Measurements from ENCODE around the gene AP2S1. TPM values are rescaled to one million over a fixed set of nuclear protein-coding genes. Genes with fewer than 3 reads are reported as not detected.

The AP2S1 gene
- polyA plus RNA-seq, 1 donor from 2014 or later = 167 TPM

DNA sequence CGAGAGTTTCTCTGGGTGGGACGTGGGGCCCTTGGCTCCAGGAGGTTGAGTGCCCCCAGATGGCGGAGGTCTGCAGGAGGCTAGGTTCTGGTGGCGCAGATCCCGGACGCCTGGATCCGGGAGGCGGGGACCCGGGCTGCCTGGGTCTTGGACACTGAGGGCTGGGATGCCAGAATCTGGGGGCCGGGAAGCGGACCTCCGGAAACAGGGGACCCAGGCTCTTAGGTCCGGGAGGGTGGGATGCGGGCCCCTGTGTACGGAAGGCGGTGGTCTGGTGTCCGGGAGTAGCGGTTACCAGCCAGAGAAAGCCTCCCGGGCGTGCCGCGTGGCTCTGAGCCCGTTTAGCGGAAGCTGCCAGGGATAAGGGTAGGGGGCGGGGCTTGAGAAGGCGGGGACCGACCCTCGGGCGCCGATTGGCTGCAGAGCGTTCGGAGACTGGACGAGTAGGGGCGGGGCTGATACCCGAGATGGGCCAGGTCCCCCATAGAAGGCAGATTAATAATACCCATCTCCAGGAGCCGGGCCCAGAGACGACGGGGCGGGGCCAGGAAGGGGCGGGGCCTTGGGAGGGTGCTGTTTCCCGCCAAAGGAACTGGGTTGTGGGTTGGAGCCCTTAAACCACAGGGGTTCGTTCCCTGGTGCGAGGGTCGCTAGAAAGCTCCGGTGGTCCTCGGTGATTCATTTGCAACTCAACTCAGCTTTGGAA is 62.2 kb downstream of the AP2S1 start, which contains the start of gene SLC1A5:
Gene SLC1A5 (minus strand): TSS at position 333 of the 706 bp plus-strand sequence. CDS start 629 bp downstream, outside the sequence.
- H3F3A ChIP-seq (ENCODE audit: insufficient read depth, low read length, poor library complexity, severe bottlenecking) = peaks cover 3% of the 10 kb centered on the region
- peaks cover 18% of the 10 kb centered on the region for H3K27me3 ChIP-seq (ENCODE audit: insufficient read depth, low read depth, low read length)
- TF ChIP-seq MXI1 (conservative IDR thresholded peaks at IDR 0.05; ENCODE audit: poor library complexity, severe bottlenecking) = peak; percentile 48
- TF ChIP-seq, protein P1, sequence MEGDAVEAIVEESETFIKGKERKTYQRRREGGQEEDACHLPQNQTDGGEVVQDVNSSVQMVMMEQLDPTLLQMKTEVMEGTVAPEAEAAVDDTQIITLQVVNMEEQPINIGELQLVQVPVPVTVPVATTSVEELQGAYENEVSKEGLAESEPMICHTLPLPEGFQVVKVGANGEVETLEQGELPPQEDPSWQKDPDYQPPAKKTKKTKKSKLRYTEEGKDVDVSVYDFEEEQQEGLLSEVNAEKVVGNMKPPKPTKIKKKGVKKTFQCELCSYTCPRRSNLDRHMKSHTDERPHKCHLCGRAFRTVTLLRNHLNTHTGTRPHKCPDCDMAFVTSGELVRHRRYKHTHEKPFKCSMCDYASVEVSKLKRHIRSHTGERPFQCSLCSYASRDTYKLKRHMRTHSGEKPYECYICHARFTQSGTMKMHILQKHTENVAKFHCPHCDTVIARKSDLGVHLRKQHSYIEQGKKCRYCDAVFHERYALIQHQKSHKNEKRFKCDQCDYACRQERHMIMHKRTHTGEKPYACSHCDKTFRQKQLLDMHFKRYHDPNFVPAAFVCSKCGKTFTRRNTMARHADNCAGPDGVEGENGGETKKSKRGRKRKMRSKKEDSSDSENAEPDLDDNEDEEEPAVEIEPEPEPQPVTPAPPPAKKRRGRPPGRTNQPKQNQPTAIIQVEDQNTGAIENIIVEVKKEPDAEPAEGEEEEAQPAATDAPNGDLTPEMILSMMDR (IDR thresholded peaks at IDR 0.05; ENCODE audit: poor library complexity, severe bottlenecking) = no peak
- TF ChIP-seq SMC3 (conservative IDR thresholded peaks at IDR 0.05; ENCODE audit: poor library complexity) = no peak
- no peak for TF ChIP-seq EP300 (conservative IDR thresholded peaks at IDR 0.05; ENCODE audit: poor library complexity, severe bottlenecking)
- no peaks in the 10 kb centered on the region for H4K20me1 ChIP-seq (ENCODE audit: insufficient read depth)
- no peak within 1 kb of the TSS for H2AFZ ChIP-seq (ENCODE audit: low read depth, low read length)
- no peaks in the 10 kb centered on the region for H3K9me2 ChIP-seq (ENCODE audit: insufficient read depth, low read length)
- peak within 1 kb of the TSS; percentile 67 for H3K4me3 ChIP-seq (ENCODE audit: low read length)
- H3K9me3 ChIP-seq (ENCODE audit: low read length) = no peaks in the 10 kb centered on the region
- H3K4me2 ChIP-seq (ENCODE audit: low read length) = peak within 1 kb of the TSS; percentile 55
- no peaks in the 10 kb centered on the region for H3K36me3 ChIP-seq (ENCODE audit: insufficient read depth, low read length)
- no peaks in the 10 kb centered on the region for H3K79me2 ChIP-seq (replicated peaks; ENCODE audit: insufficient read depth, low read length)
- no peak within 1 kb of the TSS for H3K27ac ChIP-seq (ENCODE audit: low read length)
- H3K9ac ChIP-seq (ENCODE audit: low read length) = peak within 1 kb of the TSS; percentile 45

Small RNA genes within 50 kb of the gene (small RNA-seq; reads per million reads assigned to genes)
- 0 reads per million in 3 experiments for gene AC008622.3
- gene HNRNPMP2 = 0 reads per million in 3 experiments

Other genes with a start within 250 kb of the AP2S1 start
- 630 and 647 TPM in 2 replicates for gene CALM3, start 249.5 kb downstream of the AP2S1 start, polyA plus RNA-seq
- gene PTGIR, start 225.8 kb downstream of the AP2S1 start, polyA plus RNA-seq = not detected in 2 replicates
- not detected in 2 replicates for gene GNG8, start 214.6 kb downstream of the AP2S1 start, polyA plus RNA-seq
- 29.3 and 32.5 TPM in 2 replicates for gene DACT3, start 189.7 kb downstream of the AP2S1 start, polyA plus RNA-seq
- gene PRKD2, start 133.7 kb downstream of the AP2S1 start, polyA plus RNA-seq = 8.0 and 15.9 TPM in 2 replicates
- gene FKRP, start 104.8 kb downstream of the AP2S1 start, polyA plus RNA-seq = 27.8 and 46.0 TPM in 2 replicates
- 153 and 203 TPM in 2 replicates for gene STRN4, start 104.4 kb downstream of the AP2S1 start, polyA plus RNA-seq
- gene SLC1A5, start 62.3 kb downstream of the AP2S1 start, polyA plus RNA-seq = 1.1 and 1.8 TPM in 2 replicates
- 29.5 and 32.7 TPM in 2 replicates for gene ARHGAP35, start 10.2 kb upstream of the AP2S1 start, polyA plus RNA-seq
- gene NPAS1, start 169.0 kb upstream of the AP2S1 start, polyA plus RNA-seq = 0.38 TPM in 1 of 2 replicates, not detected in the other
- gene TMEM160, start 197.8 kb upstream of the AP2S1 start, polyA plus RNA-seq = 181 and 189 TPM in 2 replicates